ENCODE results near the gene ZNF280C.

ZNF280C gene

DNA sequence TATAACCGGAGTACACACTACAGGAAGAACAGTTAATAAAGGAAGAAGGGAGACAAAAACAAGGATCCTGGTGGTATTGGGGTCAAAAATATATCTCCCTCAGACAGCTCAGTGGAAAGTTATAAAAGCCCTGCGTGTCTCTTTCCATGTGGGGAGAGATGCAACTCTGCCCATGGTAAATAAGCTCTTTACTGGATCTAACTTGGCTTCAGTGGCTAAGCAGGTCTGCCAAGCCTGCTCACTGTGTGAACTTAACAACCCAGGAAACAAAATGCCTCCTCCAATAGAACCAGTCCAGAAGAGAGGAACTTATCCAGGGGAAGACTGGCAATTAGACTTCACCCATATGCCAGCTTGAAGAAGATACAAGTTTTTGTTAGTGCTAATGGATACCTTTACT, 17.0 kb upstream of the ZNF280C start:
- H3K36me3 ChIP-seq (ENCODE audit: low read length): no peaks in the 10 kb centered on the region
- H3K9me2 ChIP-seq (replicated peaks; ENCODE audit: insufficient read depth, low read length): no peaks in the 10 kb centered on the region
- no peak overlapping the region for H2AFZ ChIP-seq (ENCODE audit: low read depth, low read length, severe bottlenecking)
- H3K9me3 ChIP-seq (ENCODE audit: insufficient read depth, low read length): no peaks in the 10 kb centered on the region
- no peaks in the 10 kb centered on the region for H3K27me3 ChIP-seq (ENCODE audit: low read length)
- H3F3A ChIP-seq (ENCODE audit: insufficient read depth): no peaks in the 10 kb centered on the region
- no peak overlapping the region for H3K4me2 ChIP-seq (ENCODE audit: low read depth, low read length, poor library complexity, severe bottlenecking)
- H3K27ac ChIP-seq (ENCODE audit: low read depth, low read length): no peak overlapping the region
- no peaks in the 10 kb centered on the region for H4K20me1 ChIP-seq (ENCODE audit: low read depth, low read length)
- no peak overlapping the region for H3K4me3 ChIP-seq (ENCODE audit: insufficient read depth, low read length, poor library complexity, severe bottlenecking)
- no peak overlapping the region for H3K9ac ChIP-seq (ENCODE audit: low read length)
- TF ChIP-seq EZH2phosphoT487 (conservative IDR thresholded peaks at IDR 0.05; ENCODE audit: low read length): no peak
- TF ChIP-seq, protein P1, sequence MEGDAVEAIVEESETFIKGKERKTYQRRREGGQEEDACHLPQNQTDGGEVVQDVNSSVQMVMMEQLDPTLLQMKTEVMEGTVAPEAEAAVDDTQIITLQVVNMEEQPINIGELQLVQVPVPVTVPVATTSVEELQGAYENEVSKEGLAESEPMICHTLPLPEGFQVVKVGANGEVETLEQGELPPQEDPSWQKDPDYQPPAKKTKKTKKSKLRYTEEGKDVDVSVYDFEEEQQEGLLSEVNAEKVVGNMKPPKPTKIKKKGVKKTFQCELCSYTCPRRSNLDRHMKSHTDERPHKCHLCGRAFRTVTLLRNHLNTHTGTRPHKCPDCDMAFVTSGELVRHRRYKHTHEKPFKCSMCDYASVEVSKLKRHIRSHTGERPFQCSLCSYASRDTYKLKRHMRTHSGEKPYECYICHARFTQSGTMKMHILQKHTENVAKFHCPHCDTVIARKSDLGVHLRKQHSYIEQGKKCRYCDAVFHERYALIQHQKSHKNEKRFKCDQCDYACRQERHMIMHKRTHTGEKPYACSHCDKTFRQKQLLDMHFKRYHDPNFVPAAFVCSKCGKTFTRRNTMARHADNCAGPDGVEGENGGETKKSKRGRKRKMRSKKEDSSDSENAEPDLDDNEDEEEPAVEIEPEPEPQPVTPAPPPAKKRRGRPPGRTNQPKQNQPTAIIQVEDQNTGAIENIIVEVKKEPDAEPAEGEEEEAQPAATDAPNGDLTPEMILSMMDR (IDR thresholded peaks at IDR 0.05; ENCODE audit: insufficient read depth, low read length, poor library complexity, severe bottlenecking): no peak
- H3K79me2 ChIP-seq (ENCODE audit: insufficient read depth, low read length): no peaks in the 10 kb centered on the region

DNA sequence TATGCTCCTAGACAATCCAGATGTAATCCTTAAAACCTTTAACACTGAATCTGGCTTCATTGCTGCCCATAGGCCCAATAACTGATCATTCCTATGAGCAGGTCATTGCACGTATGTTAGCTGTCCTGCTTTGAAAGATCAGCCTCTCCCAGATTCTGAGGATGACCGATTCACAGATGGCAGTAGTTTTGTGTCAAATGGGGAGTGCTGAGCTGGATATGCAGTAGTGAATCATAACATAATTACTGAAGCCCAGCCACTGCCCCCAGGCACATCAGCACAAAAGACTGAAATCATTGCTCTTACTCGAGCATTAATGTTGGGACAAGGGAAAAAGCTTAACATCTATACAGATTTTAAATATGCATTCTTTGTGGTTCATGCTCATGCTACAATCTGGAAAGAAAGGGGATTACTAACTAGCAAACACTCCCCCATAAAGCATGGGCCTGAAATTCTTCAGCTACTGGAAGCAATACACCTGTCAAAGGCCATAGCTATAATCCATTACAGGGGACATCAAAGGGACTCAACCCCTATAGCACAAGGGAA, 16.4 kb upstream of the ZNF280C start:
- Histone ChIP-seq H4K20me1 (ENCODE audit: low read depth, low read length) (no peaks in the 10 kb centered on the region), H3F3A (ENCODE audit: insufficient read depth) (no peaks in the 10 kb centered on the region), H3K36me3 (ENCODE audit: low read length) (no peaks in the 10 kb centered on the region), H3K9me2 (replicated peaks; ENCODE audit: insufficient read depth, low read length) (no peaks in the 10 kb centered on the region), H3K9me3 (ENCODE audit: insufficient read depth, low read length) (no peaks in the 10 kb centered on the region), H3K9ac (ENCODE audit: low read length) (no peak overlapping the region), H2AFZ (ENCODE audit: low read depth, low read length, severe bottlenecking) (no peak overlapping the region), H3K4me2 (ENCODE audit: low read depth, low read length, poor library complexity, severe bottlenecking) (no peak overlapping the region), H3K27me3 (ENCODE audit: low read length) (no peaks in the 10 kb centered on the region), H3K79me2 (ENCODE audit: insufficient read depth, low read length) (no peaks in the 10 kb centered on the region), H3K4me3 (ENCODE audit: insufficient read depth, low read length, poor library complexity, severe bottlenecking) (no peak overlapping the region), H3K27ac (ENCODE audit: low read depth, low read length) (no peak overlapping the region)
- TF ChIP-seq EZH2phosphoT487 (conservative IDR thresholded peaks at IDR 0.05; ENCODE audit: low read length): no peak
- TF ChIP-seq, protein P1 (IDR thresholded peaks at IDR 0.05; ENCODE audit: insufficient read depth, low read length, poor library complexity, severe bottlenecking): no peak

DNA sequence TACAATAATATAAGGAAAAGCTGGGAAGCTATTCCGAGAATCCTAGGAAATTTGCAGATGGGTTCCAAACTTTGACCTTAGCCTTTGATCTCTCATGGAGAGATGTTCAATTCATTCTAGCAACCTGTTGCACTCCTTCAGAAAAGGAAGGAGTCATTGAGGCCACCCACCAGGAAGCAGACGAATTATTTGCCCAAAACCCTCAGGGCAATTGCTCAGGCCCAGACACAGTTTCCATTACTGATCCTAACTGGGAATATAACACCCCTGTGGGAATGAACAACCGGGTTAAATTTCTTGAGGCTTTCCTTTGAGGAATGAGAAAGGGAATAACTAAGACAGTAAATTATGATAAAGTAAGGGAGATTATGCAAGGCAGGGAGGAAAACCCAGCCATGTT, 13.5 kb upstream of the ZNF280C start:
- H4K20me1 ChIP-seq (ENCODE audit: low read depth, low read length): no peaks in the 10 kb centered on the region
- H2AFZ ChIP-seq (ENCODE audit: low read depth, low read length, severe bottlenecking): no peak overlapping the region
- H3K79me2 ChIP-seq (ENCODE audit: insufficient read depth, low read length): no peaks in the 10 kb centered on the region
- no peak overlapping the region for H3K4me2 ChIP-seq (ENCODE audit: low read depth, low read length, poor library complexity, severe bottlenecking)
- no peaks in the 10 kb centered on the region for H3K36me3 ChIP-seq (ENCODE audit: low read length)
- no peak overlapping the region for H3K4me3 ChIP-seq (ENCODE audit: insufficient read depth, low read length, poor library complexity, severe bottlenecking)
- no peak overlapping the region for H3K27ac ChIP-seq (ENCODE audit: low read depth, low read length)
- no peaks in the 10 kb centered on the region for H3K9me2 ChIP-seq (replicated peaks; ENCODE audit: insufficient read depth, low read length)
- H3K9me3 ChIP-seq (ENCODE audit: insufficient read depth, low read length): no peaks in the 10 kb centered on the region
- H3K27me3 ChIP-seq (ENCODE audit: low read length): no peaks in the 10 kb centered on the region
- no peaks in the 10 kb centered on the region for H3F3A ChIP-seq (ENCODE audit: insufficient read depth)
- no peak overlapping the region for H3K9ac ChIP-seq (ENCODE audit: low read length)
- no peak for TF ChIP-seq EZH2phosphoT487 (conservative IDR thresholded peaks at IDR 0.05; ENCODE audit: low read length)
- TF ChIP-seq, protein P1 (IDR thresholded peaks at IDR 0.05; ENCODE audit: insufficient read depth, low read length, poor library complexity, severe bottlenecking): no peak
